Measurements from ENCODE around the gene PDE4B. TPM values are rescaled to one million over a fixed set of nuclear protein-coding genes. Genes with fewer than 3 reads are reported as not detected.

PDE4B gene
- polyA plus RNA-seq, 1 experiment, result 17.6 TPM

GRCh38 chr1:66364578-66365391, 572.1 kb downstream of the PDE4B start:
- ChIA-PET CTCF (interaction anchor here (1.6 kb wide), 1 partner anchor 139 kb away, joined by 4 read pairs; no protein-coding TSS in a partner anchor), POLR2A (interaction anchor here (0.6 kb wide), 1 partner anchor 1182 kb away, joined by 3 read pairs; no protein-coding TSS in a partner anchor)
- H3K27ac ChIP-seq (ENCODE audit: low read depth, low read length), result no peak overlapping the region
- TF ChIP-seq CTCF (IDR thresholded peaks at IDR 0.05; ENCODE audit: low read depth, low read length), result no peak
- no peak overlapping the region for H3K4me3 ChIP-seq (ENCODE audit: low read depth, low read length)
- no peak for DNase-seq (ENCODE audit: low read depth, low spot score)
- no peaks in the 10 kb centered on the region for H3K27me3 ChIP-seq (ENCODE audit: control insufficient read depth, insufficient read depth, low read length)
- no peaks in the 10 kb centered on the region for H3K9me3 ChIP-seq (ENCODE audit: control insufficient read depth, insufficient read depth, low read length)

- TF ChIP-seq CTCF (IDR thresholded peaks at IDR 0.05; ENCODE audit: low read depth, low read length), result no peak
- Histone ChIP-seq H3K27ac (ENCODE audit: low read depth, low read length) (no peak overlapping the region), H3K9me3 (ENCODE audit: control insufficient read depth, insufficient read depth, low read length) (no peaks in the 10 kb centered on the region), H3K4me3 (ENCODE audit: low read depth, low read length) (no peak overlapping the region), H3K27me3 (ENCODE audit: control insufficient read depth, insufficient read depth, low read length) (no peaks in the 10 kb centered on the region)
- ChIA-PET CTCF (interaction anchor here (1.0 to 1.6 kb wide), 2 partner anchors 110 to 139 kb away, joined by 3 to 4 read pairs; no protein-coding TSS in a partner anchor), POLR2A (no interaction called here)
- no peak for DNase-seq (ENCODE audit: low read depth, low spot score)
Measured at GRCh38 chr1:66365635-66366034, 572.9 kb downstream of the PDE4B start.

- Histone ChIP-seq H3K9me3 (ENCODE audit: control insufficient read depth, insufficient read depth, low read length) (no peaks in the 10 kb centered on the region), H3K4me3 (ENCODE audit: low read depth, low read length) (no peak overlapping the region), H3K27ac (ENCODE audit: low read depth, low read length) (no peak overlapping the region), H3K27me3 (ENCODE audit: control insufficient read depth, insufficient read depth, low read length) (no peaks in the 10 kb centered on the region)
- DNase-seq (ENCODE audit: low read depth, low spot score), result no peak
- CTCF ChIA-PET, result interaction anchor here (2.0 kb wide), 1 partner anchor 80 kb away, joined by 9 read pairs; no protein-coding TSS in a partner anchor
- TF ChIP-seq CTCF (IDR thresholded peaks at IDR 0.05; ENCODE audit: low read depth, low read length), result no peak
- POLR2A ChIA-PET, result no interaction called here
Measured at GRCh38 chr1:66366634-66367033, 573.9 kb downstream of the PDE4B start.

- ChIA-PET CTCF (interaction anchor here (0.6 to 2.0 kb wide), 2 partner anchors 79 to 119 kb away, joined by 3 to 9 read pairs; no protein-coding TSS in a partner anchor), POLR2A (no interaction called here)
- H3K4me3 ChIP-seq (ENCODE audit: low read depth, low read length), result no peak overlapping the region
- DNase-seq (ENCODE audit: low read depth, low spot score), result no peak
- H3K27ac ChIP-seq (ENCODE audit: low read depth, low read length), result no peak overlapping the region
- TF ChIP-seq CTCF (IDR thresholded peaks at IDR 0.05; ENCODE audit: low read depth, low read length), result no peak
- H3K9me3 ChIP-seq (ENCODE audit: control insufficient read depth, insufficient read depth, low read length), result no peaks in the 10 kb centered on the region
- no peaks in the 10 kb centered on the region for H3K27me3 ChIP-seq (ENCODE audit: control insufficient read depth, insufficient read depth, low read length)
Measured at GRCh38 chr1:66367369-66367768, 574.7 kb downstream of the PDE4B start.

- DNase-seq (ENCODE audit: low read depth, low spot score), result no peak
- POLR2A ChIA-PET, result no interaction called here
- H3K9me3 ChIP-seq (ENCODE audit: control insufficient read depth, insufficient read depth, low read length), result no peaks in the 10 kb centered on the region
- TF ChIP-seq CTCF (IDR thresholded peaks at IDR 0.05; ENCODE audit: low read depth, low read length), result no peak
- no peaks in the 10 kb centered on the region for H3K27me3 ChIP-seq (ENCODE audit: control insufficient read depth, insufficient read depth, low read length)
- no peak overlapping the region for H3K4me3 ChIP-seq (ENCODE audit: low read depth, low read length)
- CTCF ChIA-PET, result interaction anchor here (0.6 to 2.0 kb wide), 4 partner anchors 78 to 136 kb away, joined by 3 to 9 read pairs (median 4); no protein-coding TSS in a partner anchor
- no peak overlapping the region for H3K27ac ChIP-seq (ENCODE audit: low read depth, low read length)
Measured at GRCh38 chr1:66368261-66368660, 575.6 kb downstream of the PDE4B start.
